CD4-positive, alpha-beta T cell treated with Interferon alpha-2 for 1 hour (primary cell): ENCODE data around the gene HOXC5.
A peak's percentile ranks its signal among the peaks of the same experiment; 100 is the strongest.

Source experiments
- DNase-seq, 2 donors: peaks; one replicate each; pipeline ENCODE4 v3.0.0-alpha.2; 2020 to 2022

The HOXC5 gene

DNA sequence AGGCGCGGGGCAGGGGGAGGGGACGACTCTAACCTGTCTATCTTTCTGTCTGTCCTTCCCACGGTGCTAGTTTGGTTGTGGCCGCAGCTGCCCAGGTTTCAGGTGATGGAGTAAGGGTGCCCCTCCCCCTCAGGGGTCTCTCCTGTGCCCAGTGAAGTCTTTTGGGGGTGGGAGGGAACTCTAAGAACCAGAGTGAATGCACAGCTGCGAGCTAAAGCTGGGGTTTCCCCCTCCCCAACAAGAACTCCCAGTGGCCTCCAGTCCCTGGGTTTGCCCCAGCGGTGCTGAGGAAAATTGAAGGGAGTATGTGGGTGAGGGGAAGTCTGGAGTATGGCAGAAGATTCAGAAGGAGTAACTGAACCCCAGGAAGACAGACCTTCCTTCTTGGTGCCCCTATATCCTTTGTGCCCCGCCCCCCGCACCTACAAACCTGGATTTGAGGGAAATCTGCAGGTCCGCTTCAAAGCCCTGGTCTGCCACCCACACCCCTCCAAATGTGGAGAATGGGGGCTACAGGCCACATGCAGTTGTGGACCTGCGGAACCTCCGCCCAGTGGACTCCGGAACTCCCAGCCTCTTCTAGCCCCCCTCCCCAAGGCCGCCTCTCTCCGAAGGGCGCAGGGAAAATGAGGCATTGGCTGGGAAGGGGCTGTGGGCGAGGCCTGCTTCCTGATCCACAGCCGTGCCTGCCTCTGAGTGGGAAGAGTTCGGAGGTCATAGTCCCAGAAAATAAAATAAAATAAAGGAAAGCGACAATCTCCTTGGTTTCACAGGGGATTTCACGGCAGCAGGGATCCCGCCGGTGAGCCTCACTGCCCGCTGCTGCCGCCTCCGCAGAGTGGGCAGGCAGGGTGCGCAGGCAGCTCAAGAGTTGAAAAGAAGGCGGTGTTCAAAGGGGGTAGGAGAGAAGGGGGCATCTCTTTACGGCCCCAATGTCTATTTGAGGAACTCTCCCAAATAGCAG lies 36.3 kb upstream of the HOXC5 start:
- DNase-seq = no peak

DNA sequence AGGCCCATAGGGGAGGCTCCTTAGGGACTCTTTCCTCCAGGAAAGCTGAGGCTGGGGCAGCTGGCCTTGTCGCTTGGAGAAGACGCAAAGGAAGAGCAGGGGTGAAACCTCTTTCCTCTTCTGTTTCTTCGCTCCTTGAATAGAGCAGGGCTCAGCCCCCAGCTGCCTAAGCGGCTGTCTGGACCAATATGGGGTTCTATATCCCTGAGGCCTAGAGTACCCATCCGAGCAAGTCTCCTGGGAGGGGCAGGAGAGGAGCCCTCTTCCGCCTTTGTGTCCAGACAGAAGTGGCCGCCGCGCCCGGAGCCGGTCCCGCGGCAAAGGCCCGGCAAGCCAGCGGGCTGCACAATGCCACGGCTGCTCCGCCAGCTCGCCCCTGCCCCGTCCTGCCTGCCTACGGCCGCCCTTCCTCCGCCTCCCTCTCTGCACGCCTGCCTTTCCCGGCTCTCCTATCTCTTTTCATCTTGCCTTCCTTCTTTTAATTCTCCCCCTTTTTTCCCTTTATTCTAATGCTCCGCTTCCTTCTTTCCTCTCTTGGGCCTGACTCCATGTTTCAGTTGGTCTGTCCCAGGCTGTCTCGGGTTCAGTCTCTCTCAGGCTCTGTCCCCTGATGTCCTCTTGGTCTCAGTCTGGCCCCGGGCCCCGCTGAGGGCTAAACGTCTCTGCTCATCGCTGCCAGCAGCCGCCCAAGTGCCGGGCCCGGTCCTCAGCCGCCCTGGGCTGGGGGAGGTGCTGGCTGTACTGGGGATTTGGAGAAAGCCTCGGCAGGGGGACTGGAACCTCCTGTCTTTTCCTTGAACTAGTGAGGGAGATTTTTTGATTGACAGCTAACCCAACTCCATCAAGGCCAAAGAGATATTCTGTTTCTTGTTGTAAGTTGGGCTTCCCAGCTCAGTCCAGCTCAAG lies 35.4 kb upstream of the HOXC5 start:
- DNase-seq = no peak

DNA sequence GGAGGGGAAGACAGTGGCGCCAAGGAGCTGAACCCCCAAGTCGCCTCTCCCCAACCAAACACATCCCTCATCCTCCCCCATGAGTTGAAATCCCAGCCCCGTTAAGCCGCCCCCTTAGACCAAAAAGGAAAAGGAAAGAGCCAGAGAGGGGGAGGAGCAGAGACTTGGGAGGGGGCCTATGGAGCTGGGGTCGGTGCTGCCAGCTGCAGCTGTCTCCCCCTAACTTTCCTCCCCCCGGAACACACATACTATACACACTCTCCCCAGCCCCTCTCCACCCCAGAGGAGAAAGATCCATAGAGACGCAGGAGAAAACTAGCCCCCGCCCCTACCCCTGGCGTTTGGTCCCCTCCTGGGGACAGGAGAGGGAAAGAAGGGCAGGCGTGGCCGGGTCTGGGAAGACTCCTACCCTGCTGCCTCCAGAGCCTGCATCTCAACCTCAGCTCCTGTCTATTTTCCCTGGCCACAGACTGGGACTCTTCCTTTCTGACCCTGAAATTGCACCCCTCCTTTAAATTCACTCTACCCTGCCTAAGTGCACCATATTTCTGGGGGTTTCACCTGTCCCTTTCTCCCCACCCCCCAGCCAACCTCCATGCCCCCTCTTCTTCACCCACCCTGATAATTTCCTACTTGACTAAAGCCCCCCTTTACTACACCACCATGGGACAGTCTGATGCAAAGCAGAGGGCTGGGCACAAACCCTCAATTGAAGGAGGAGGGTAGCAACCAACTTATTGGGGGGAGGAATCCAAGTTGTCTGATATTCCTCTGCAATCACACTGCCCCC lies 34.5 kb upstream of the HOXC5 start:
- DNase-seq = no peak

DNA sequence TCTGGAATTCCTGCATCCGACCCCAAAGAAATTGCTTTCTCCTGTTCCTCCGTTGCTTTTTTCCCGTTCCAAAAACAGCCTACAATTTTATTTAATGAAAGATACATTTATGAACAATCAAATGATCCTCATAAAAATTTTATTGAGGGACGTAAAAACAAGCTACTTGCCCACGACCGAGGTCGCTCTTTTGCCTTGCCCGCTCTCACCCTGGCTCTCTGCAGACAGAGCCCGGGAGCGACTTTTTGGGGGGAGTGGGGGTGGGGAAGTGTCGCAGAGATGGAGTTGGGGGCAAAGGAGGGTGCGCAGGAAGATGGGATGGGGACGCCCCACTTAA lies 34.0 kb upstream of the HOXC5 start:
- no peak for DNase-seq

DNA sequence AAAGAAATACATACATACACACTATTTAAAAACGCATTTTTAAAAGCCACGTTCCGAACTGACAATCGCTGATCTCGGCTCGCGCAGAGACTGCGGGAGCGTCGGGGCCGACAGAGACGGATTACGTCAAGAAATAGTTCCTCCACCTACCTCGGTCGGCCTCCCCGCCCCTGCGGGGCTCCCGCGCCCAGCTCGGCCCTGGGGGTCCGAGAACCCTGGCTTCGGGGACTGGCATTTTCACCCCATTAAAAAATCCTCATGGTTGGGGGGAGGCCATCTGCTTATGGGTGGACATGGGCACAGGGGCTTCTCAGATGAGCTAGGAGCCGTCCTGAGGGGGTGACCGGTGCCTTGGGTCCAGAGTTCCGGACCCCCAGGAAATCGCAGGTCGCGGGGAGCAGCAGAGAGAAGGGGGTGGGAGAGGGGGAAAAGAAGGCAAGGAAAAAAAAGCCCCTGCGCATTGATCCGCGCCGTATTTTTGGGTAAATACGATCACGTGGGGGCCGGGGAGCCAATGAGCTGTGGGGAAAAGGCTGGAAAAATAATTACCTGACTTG lies 33.2 kb upstream of the HOXC5 start:
- peak in 1 of 2 donors; percentile 26 for DNase-seq

DNA sequence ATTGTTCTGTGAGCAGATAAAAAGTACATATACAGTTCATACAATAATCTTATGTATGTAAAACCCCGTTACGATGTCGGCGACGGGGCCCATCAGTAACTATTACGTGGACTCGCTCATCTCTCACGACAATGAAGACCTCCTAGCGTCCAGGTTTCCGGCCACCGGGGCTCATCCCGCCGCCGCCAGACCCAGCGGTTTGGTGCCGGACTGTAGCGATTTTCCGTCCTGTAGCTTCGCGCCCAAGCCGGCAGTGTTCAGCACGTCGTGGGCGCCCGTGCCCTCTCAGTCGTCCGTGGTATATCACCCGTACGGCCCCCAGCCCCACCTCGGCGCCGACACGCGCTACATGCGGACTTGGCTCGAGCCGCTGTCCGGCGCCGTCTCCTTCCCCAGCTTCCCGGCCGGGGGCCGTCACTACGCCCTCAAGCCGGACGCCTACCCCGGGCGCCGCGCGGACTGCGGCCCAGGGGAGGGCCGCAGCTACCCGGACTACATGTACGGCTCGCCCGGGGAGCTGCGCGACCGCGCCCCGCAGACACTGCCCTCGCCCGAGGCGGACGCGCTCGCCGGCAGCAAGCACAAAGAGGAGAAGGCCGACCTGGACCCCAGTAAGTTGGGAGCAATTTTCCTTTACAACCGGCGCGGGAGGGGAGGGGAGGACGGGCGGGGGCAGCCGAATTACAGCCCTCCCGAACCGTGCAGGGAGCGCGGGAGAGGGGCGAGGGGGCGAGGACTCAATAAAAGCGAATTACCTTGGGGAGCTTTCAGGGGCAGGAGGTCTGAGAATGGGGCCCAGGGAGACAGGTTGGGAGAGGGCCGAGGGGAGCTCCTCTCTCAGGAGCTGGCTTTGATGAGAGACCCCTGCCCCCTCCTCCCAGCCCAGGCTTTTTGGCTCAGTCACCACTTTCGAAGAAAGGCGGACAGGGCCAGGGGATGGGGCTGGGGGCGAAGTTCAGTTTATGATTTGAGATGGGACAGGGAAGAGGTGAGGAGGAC lies 32.4 kb upstream of the HOXC5 start, which contains the start of gene HOXC9:
TSS of gene HOXC9 (plus strand) at position 46 of the 999 bp plus-strand sequence. CDS start at position 74, 28 bp downstream.
- DNase-seq = no peak

GRCh38 chr12:54001283-54002187 lies 31.3 kb upstream of the HOXC5 start:
- no peak for DNase-seq

GRCh38 chr12:54002278-54002914 lies 30.5 kb upstream of the HOXC5 start:
- no peak for DNase-seq

- DNase-seq = no peak
Measured at GRCh38 chr12:54002915-54003389, 29.9 kb upstream of the HOXC5 start.

DNA sequence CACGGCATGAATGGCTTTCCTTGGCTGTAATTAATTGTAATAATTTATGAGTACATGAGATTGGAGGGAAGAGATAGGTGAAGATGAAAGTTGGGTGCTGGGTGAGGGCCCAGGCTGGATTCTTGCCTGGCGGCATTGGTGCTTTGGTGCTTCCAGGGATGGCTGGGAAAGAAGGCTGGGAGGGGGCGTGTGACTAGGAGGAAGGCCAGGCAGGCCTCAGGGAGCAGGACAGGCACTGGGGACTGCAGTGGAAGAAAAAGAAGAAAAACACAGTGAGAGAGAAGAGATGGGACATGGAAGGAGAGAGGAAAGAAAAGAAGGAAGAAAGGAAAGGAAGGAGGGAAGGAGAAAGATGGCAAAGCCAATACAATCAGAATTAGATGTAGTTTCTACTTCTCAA lies 29.2 kb upstream of the HOXC5 start:
- DNase-seq = no peak

GRCh38 chr12:54004063-54004840 lies 28.6 kb upstream of the HOXC5 start:
- DNase-seq = no peak

- no peak for DNase-seq
Measured at GRCh38 chr12:54004841-54005530, 27.9 kb upstream of the HOXC5 start.

DNA sequence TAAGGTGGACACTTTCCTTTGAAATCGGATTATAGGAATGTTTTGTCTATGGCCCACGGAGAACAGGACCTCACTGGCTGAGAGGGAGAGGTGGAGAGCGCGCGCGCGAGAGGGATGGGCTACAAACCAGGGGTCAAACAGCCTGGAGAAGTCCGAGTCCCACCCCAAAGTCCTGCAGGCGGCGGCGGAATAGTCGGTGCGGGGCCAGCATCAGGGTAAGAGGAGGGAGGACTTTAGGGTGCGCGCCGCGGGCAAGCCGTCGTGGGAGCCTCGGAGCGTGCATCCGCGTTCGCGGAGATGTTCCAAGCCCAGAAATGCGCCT lies 27.4 kb upstream of the HOXC5 start:
- no peak for DNase-seq

GRCh38 chr12:54005853-54006558 lies 26.8 kb upstream of the HOXC5 start:
- peak; percentile 77 to 86 for DNase-seq

DNA sequence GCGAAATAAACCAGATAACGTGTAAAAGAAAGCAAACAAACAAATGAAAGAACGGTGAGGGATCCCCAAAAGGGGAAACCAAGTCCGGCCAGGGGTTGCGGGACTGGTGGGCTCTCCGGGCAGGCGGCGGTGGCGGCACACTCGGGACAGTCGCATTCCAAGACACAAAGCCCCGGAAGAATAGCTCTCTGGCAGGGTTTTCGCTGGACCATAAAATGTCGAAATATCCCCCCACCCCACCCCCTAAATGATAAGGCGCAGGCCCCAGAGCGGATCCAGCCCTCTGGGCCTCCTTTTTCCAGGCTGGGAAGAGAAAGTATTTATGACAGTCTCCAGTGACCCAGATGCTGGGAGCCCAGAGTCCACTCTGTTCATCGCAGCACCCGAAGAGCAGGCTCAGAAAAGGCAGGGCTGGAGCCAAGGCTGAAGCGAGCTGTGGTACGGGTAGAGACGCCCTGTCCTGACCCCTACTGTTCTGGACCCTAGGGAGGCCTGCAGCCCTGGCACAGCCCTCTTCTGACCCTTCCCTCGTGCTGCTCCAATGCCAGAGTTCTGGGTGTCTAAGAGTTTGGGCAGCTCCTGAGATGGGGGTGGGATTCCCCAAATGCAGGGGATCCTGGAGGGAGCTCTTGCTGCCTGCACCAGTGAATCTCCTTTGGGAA lies 26.2 kb upstream of the HOXC5 start:
- DNase-seq = no peak

DNA sequence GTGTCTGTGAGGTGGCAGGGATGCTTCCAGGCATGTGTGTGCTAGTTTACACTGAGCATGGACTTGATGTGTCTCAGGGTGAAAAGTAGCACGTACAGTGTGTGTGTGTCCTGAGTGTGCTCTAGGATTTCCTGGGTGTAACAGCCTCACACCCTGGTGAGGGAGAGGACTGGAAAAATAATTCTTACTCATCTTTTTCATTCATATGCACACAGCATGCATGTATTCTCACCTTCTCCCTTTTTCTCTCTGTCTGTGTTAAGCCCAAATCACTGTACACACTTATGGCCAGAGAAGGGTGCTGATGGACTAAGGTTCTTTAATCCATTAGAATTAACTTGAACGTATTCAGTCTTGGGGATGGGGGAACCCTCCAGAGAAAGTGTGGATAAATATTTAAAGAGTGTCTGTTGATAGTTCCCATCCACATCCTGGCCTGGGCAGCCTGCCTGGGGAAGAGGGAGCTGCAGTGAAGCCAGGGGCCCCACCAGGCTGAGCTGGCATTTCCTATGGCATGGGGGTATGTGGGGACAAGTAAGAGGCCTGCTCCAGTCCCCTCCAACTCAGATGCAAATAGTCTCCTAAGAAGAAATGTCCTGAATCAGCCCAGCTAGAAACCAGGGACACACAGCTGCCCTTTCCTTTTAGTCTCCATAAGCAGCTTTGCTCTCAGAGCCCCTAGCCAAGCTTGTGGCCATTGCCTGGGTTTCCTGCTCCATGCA lies 25.2 kb upstream of the HOXC5 start:
- DNase-seq = no peak
